Prostate gland (tissue), 2 donors: Measurements from ENCODE around the gene CDT1. TPM values are rescaled to one million over a fixed set of nuclear protein-coding genes. Genes with fewer than 3 reads are reported as not detected.
A peak's percentile ranks its signal among the peaks of the same experiment; 100 is the strongest.

Experiments
- DNase-seq: peaks from one replicate; pipeline ENCODE4 v3.0.0-alpha.2; 2019; ENCODE audit warnings: low spot score
- H3K27ac ChIP-seq, 2 donors: fragments of 200-600 bp; sonication (generic); 2 replicates each; pipeline ENCODE4 v1.5.1; 2017 to 2019
- H3K27me3 ChIP-seq: fragments of 200-600 bp; sonication (generic); replicated peaks from 2 replicates; pipeline ENCODE4 v1.5.1; 2019; ENCODE audit not compliant: insufficient read depth
- H3K36me3 ChIP-seq, 2 donors: fragments of 200-600 bp; sonication (generic); 1 replicate in 1 of 2; 2 replicates in 1 of 2; pipeline versions ENCODE4 v1.5.1 to v1.8.1; 2017 to 2019
- H3K4me1 ChIP-seq: fragments of 200-600 bp; sonication (generic); replicated peaks from 2 replicates; pipeline ENCODE4 v1.5.1; 2019
- H3K4me3 ChIP-seq, 2 donors: fragments of 200-600 bp; sonication (generic); 2 replicates each; pipeline ENCODE4 v1.5.1; 2017 to 2019
- H3K9me3 ChIP-seq: fragments of 200-600 bp; sonication (generic); 2 replicates; pipeline ENCODE4 v1.5.1; 2017
- POLR2A ChIP-seq: fragments of 450-650 bp; IDR thresholded peaks from one replicate; pipeline ENCODE4 v1.6.1; 2016; ENCODE audit warnings: antibody characterized with exemption, mild to moderate bottlenecking
- POLR2AphosphoS5 ChIP-seq: sonication (generic); formaldehyde crosslinking; IDR thresholded peaks from one replicate; pipeline ENCODE4 v1.6.1; 2017; ENCODE audit warnings: antibody characterized with exemption
- whole genome bisulfite sequencing: methylation state at CpG from one replicate; pipeline ENCODE4 v1.1.5; 2018; 5-methylcytosine and 5-hydroxymethylcytosine counted together
- intact Hi-C: fragments of 100-400 bp; cut with DNase I; formaldehyde crosslinking; loops from one replicate; pipeline ENCODE4 v1.14.2; 2022
- total RNA-seq, 2 donors: library from RNA; depleted of rRNA; stranded (reverse); fragments of >200 nt; gene quantifications; one replicate each; pipeline ENCODE4 v1.1.0, GENCODE V29; 2016
- TF ChIP-seq, protein P1 (sequence below), 4 experiments: fragments of 200-600 bp in 2 of 4; fragments of 450-650 bp in 2 of 4; sonication (generic) in 2 of 4; IDR thresholded peaks; 1 replicate in 3 of 4; 2 replicates in 1 of 4; pipeline ENCODE4 v1.5.1; 2016 to 2019; ENCODE audit warnings: antibody characterized with exemption in 4 of 4, mild to moderate bottlenecking in 2 of 4, moderate library complexity in 2 of 4

CDT1 gene
- total RNA-seq, 2 donors from 2014 or later: 4.3 to 7.6 TPM

DNA sequence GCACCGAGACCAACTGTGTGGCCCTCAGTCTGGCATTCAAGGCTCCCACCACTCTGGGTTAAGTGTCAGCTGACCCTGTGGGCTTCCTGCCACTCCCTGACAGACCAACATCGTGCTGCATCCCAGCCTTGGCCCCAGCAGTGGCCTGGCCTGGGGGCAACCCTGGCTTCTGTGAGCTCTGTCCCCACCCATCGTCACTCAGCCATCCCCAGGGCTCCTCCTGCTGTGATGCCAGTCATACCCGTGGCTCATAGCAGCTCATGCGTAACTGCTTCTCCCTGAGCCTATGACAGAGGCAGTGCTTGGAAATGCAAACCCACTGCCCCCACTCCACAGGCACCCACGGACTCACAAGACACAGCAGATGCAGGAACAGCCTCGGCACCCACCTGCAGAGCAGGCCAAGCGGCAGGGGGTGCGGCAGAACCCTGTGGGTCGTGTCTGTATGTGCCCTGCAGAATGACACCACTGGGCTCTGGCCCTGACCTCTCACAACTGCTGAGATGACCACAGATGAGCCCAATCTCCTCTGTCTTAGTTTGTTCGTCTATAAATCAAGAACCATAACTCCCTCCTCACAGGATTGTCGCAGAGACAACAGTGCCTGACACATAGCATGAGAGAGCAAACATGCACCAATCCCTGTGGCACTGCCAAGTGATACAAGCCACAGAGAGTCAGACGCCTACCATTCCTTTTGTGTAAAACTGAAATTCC is 45.2 kb upstream of the CDT1 start:
- Histone ChIP-seq H3K9me3 (no peaks in the 10 kb centered on the region), H3K27ac (peak overlapping the region; percentile 87 to 95), H3K4me3 (no peak overlapping the region), H3K4me1 (peaks cover 52% of the 10 kb centered on the region), H3K36me3 (no peaks in the 10 kb centered on the region), H3K27me3 (no peaks in the 10 kb centered on the region)
- 84% methylated on average over 13 of the region's 13 CpGs for WGBS
- TF ChIP-seq, protein P1, sequence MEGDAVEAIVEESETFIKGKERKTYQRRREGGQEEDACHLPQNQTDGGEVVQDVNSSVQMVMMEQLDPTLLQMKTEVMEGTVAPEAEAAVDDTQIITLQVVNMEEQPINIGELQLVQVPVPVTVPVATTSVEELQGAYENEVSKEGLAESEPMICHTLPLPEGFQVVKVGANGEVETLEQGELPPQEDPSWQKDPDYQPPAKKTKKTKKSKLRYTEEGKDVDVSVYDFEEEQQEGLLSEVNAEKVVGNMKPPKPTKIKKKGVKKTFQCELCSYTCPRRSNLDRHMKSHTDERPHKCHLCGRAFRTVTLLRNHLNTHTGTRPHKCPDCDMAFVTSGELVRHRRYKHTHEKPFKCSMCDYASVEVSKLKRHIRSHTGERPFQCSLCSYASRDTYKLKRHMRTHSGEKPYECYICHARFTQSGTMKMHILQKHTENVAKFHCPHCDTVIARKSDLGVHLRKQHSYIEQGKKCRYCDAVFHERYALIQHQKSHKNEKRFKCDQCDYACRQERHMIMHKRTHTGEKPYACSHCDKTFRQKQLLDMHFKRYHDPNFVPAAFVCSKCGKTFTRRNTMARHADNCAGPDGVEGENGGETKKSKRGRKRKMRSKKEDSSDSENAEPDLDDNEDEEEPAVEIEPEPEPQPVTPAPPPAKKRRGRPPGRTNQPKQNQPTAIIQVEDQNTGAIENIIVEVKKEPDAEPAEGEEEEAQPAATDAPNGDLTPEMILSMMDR (IDR thresholded peaks at IDR 0.05): no peak
- no peak for TF ChIP-seq POLR2AphosphoS5
- TF ChIP-seq POLR2A: no peak
- DNase-seq: no peak
- intact Hi-C loops: no loop called here

DNA sequence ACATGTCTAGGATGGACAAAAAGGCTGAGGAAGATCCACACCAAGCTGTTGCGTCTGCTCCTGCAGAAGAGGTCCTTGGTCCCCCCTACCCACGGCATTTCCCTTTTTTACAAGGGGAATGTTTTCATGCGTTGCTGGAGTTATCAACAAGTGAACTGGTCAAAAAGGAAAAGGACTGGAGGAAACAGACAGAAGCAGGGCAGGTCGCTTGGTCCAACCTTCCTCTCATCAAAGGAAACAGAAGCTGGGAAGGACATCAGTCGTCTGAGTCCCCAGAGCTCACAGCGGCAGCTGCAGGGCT is 44.7 kb upstream of the CDT1 start:
- H3K4me3 ChIP-seq: no peak overlapping the region
- no peaks in the 10 kb centered on the region for H3K9me3 ChIP-seq
- intact Hi-C loops: no loop called here
- peaks cover 57% of the 10 kb centered on the region for H3K4me1 ChIP-seq
- no peaks in the 10 kb centered on the region for H3K36me3 ChIP-seq
- no peak for DNase-seq
- no peaks in the 10 kb centered on the region for H3K27me3 ChIP-seq
- H3K27ac ChIP-seq: peak overlapping the region; percentile 87 to 95
- WGBS: 77% methylated on average over 6 of the region's 6 CpGs
- TF ChIP-seq POLR2AphosphoS5 (no peak), POLR2A (no peak)
- TF ChIP-seq, protein P1 (IDR thresholded peaks at IDR 0.05): no peak

DNA sequence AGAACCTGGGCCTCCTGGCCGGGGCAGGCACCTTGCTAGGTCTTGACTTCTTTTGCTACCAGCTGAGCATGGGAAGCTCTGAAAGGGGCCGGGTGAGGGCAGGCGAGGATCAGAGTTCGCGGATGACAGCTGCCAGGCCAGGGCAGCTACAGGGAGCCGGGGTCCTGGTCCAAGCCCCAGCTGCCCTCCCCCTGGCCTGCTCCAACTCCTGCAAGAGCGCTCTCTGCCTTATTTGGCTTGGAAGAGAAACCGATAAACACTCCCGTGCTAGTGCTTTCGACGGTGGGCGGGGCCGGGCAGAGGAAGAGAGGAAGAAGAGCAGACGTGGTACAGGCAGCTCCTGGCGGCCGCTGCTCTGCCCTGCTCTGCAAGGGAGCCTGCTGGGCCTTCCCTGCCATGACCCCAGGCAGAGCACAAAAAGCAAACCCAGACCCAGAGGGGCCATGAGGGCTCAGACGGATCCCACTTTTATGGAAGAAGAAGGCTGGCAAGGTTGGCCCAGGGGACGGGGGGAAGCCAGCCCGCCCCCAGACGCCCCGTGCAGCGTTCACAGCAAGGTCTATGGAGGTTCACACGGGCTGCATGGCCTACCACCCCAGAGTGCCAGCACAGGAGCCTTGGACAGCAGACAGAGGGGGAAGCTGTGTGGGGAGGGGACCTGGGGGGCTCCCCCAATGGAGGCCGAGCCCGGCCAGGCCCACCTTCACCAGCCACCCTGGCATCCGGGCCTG is 44.2 kb upstream of the CDT1 start:
- H3K4me3 ChIP-seq: no peak overlapping the region
- no peaks in the 10 kb centered on the region for H3K36me3 ChIP-seq
- intact Hi-C loops: no loop called here
- no peaks in the 10 kb centered on the region for H3K9me3 ChIP-seq
- 48% methylated on average over 22 of the region's 26 CpGs for WGBS
- DNase-seq: peak; percentile 82
- no peaks in the 10 kb centered on the region for H3K27me3 ChIP-seq
- peaks cover 58% of the 10 kb centered on the region for H3K4me1 ChIP-seq
- TF ChIP-seq, protein P1 (IDR thresholded peaks at IDR 0.05): peak in 3 of 4 experiments; percentile 18 to 50 (median 22)
- peak; percentile 47 for TF ChIP-seq POLR2A
- TF ChIP-seq POLR2AphosphoS5: peak; percentile 95
- peak overlapping the region; percentile 87 to 95 for H3K27ac ChIP-seq

DNA sequence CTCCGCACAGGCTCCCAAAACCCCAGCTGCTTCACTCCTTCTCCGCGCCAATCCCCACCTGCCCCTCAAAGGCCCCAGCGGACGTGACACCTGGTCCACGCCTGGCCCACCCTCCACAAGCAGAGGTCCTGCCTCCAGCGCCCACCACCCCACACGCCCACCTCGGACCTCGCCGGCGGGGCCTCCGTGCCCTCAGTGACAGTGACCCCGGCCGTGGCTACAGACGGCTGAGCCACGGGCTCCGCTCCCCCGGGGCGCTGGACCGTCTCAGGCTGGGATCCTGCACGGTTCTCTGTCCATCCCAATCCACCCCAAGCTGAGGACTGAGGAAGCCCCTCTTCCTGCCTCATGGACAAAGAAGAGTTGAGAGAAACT is 43.6 kb upstream of the CDT1 start:
- H3K4me3 ChIP-seq: no peak overlapping the region
- H3K27ac ChIP-seq: peak overlapping the region; percentile 87 to 95
- no peaks in the 10 kb centered on the region for H3K36me3 ChIP-seq
- no peak for DNase-seq
- H3K27me3 ChIP-seq: no peaks in the 10 kb centered on the region
- intact Hi-C loops: no loop called here
- H3K9me3 ChIP-seq: no peaks in the 10 kb centered on the region
- 87% methylated on average over 17 of the region's 22 CpGs for WGBS
- TF ChIP-seq POLR2A: no peak
- peaks cover 61% of the 10 kb centered on the region for H3K4me1 ChIP-seq

DNA sequence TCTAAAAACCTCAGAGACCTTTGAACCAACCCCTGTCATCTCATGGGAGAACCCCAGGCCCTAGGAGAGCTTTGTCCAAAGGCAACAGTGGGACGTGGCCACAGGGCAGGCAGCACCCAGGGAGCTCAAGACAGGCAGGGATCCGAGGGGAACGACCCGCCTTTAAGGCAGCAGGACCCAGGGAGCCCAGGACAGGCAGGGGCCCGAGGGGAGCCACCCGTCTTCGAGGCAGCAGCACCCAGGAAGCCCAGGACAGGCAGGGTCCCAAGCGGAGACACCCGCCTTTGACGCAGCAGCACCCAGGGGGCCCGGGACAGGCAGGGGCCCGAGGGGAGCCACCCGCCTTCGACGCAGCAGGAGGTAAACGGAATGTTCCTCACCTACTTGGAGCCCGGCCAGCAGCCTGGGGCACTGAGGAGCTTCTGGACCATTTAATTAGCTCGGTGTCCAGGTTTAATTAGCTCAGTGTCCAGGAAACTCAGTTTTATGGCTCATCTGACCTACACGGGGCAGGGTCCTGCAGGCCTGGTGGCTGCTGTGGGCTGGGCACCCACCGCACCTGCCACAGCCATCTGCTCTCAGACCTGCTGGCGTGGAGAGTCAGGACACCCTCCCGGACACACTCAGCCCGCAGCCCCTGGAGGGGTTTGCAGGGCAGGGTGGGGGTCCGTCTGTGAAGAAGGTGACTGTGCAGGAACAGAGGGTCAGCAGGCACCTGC is 43.0 kb upstream of the CDT1 start:
- no peaks in the 10 kb centered on the region for H3K27me3 ChIP-seq
- H3K4me1 ChIP-seq: peaks cover 61% of the 10 kb centered on the region
- H3K9me3 ChIP-seq: no peaks in the 10 kb centered on the region
- intact Hi-C loops: no loop called here
- TF ChIP-seq POLR2A (no peak), POLR2AphosphoS5 (peak; percentile 81)
- TF ChIP-seq, protein P1 (IDR thresholded peaks at IDR 0.05): peak in 2 of 4 experiments; percentile 4 to 16
- no peak overlapping the region for H3K4me3 ChIP-seq
- H3K36me3 ChIP-seq: no peaks in the 10 kb centered on the region
- DNase-seq: peak; percentile 84
- WGBS: 44% methylated on average over 20 of the region's 24 CpGs
- peak overlapping the region; percentile 87 to 95 for H3K27ac ChIP-seq
